Trophoblast cell (in vitro differentiated cells and primary cell): Measurements from ENCODE around the gene HERPUD2.

ENCODE experiments used
- DNase-seq, 2 donors: peaks; one replicate each; pipeline ENCODE4 v3.0.0-alpha.2; 2016
- H2AFZ ChIP-seq: 2 replicates; pipeline ENCODE4 v1.6.1; 2013; ENCODE audit warnings: low read length, moderate library complexity, mild to moderate bottlenecking; ENCODE audit not compliant: insufficient read depth, poor library complexity
- H2AK5ac ChIP-seq: 2 replicates; pipeline ENCODE4 v1.6.1; 2013; ENCODE audit warnings: mild to moderate bottlenecking, low read length
- H2BK120ac ChIP-seq: 2 replicates; pipeline ENCODE4 v1.6.1; 2013; ENCODE audit warnings: low read length, mild to moderate bottlenecking, moderate library complexity; ENCODE audit not compliant: insufficient read depth, poor library complexity
- H2BK12ac ChIP-seq: 2 replicates; pipeline ENCODE4 v1.6.1; 2013; ENCODE audit warnings: mild to moderate bottlenecking, low read length, moderate library complexity
- H2BK5ac ChIP-seq: 2 replicates; pipeline ENCODE4 v1.6.1; 2013; ENCODE audit warnings: low read length, low read depth, moderate library complexity, mild to moderate bottlenecking; ENCODE audit not compliant: poor library complexity
- H3K14ac ChIP-seq: 2 replicates; pipeline ENCODE4 v1.6.1; 2013; ENCODE audit warnings: mild to moderate bottlenecking, low read length
- H3K18ac ChIP-seq: 2 replicates; pipeline ENCODE4 v1.6.1; 2013; ENCODE audit warnings: mild to moderate bottlenecking, low read length
- H3K23ac ChIP-seq: 2 replicates; pipeline ENCODE4 v1.6.1; 2013; ENCODE audit warnings: low read length
- H3K27ac ChIP-seq: 2 replicates; pipeline ENCODE4 v1.5.1; 2013; ENCODE audit warnings: low read depth, mild to moderate bottlenecking, inconsistent platforms, low read length, moderate library complexity
- H3K27me3 ChIP-seq: 2 replicates; pipeline ENCODE4 v1.6.1; 2013; ENCODE audit warnings: inconsistent platforms, mild to moderate bottlenecking, low read length, moderate library complexity; ENCODE audit not compliant: insufficient read depth
- H3K36me3 ChIP-seq, 2 experiments: 1 replicate in 1 of 2; 2 replicates in 1 of 2; pipeline ENCODE4 v1.6.1; 2013; ENCODE audit warnings: low read length in 2 of 2, mild to moderate bottlenecking in 2 of 2, moderate library complexity in 1 of 2; ENCODE audit not compliant: insufficient read depth in 2 of 2, control insufficient read depth in 1 of 2
- H3K4ac ChIP-seq: 2 replicates; pipeline ENCODE4 v1.6.1; 2013; ENCODE audit warnings: low read depth, mild to moderate bottlenecking, low read length, moderate library complexity
- H3K4me1 ChIP-seq, 2 experiments: 1 replicate in 1 of 2; 2 replicates in 1 of 2; pipeline ENCODE4 v1.6.1; 2013; ENCODE audit warnings: low read length in 2 of 2, mild to moderate bottlenecking in 2 of 2, moderate library complexity in 1 of 2; ENCODE audit not compliant: insufficient read depth in 2 of 2, control insufficient read depth in 1 of 2
- H3K4me2 ChIP-seq: 2 replicates; pipeline ENCODE4 v1.6.1; 2013; ENCODE audit warnings: inconsistent platforms, mild to moderate bottlenecking, low read length, moderate library complexity
- H3K4me3 ChIP-seq: 2 replicates; pipeline ENCODE4 v1.5.1; 2013; ENCODE audit warnings: mild to moderate bottlenecking, low read depth, low read length, inconsistent platforms
- H3K79me1 ChIP-seq: one replicate; pipeline ENCODE4 v1.6.1; 2013; ENCODE audit warnings: low read length
- H3K79me2 ChIP-seq: 2 replicates; pipeline ENCODE4 v1.6.1; 2013; ENCODE audit warnings: low read length, mild to moderate bottlenecking; ENCODE audit not compliant: control insufficient read depth, insufficient read depth, poor library complexity
- H3K9ac ChIP-seq: 2 replicates; pipeline ENCODE4 v1.6.1; 2013; ENCODE audit warnings: mild to moderate bottlenecking, low read length
- H3K9me3 ChIP-seq: 2 replicates; pipeline ENCODE4 v1.6.1; 2013; ENCODE audit warnings: low read depth, mild to moderate bottlenecking, control low read depth, inconsistent platforms, low read length; ENCODE audit not compliant: insufficient read depth
- H4K12ac ChIP-seq: 2 replicates; pipeline ENCODE4 v1.6.1; 2013; ENCODE audit warnings: low read depth, mild to moderate bottlenecking, low read length, moderate library complexity
- H4K8ac ChIP-seq: 2 replicates; pipeline ENCODE4 v1.6.1; 2013; ENCODE audit warnings: low read depth, mild to moderate bottlenecking, low read length, moderate library complexity
- H4K91ac ChIP-seq: one replicate; pipeline ENCODE4 v1.6.1; 2013; ENCODE audit warnings: low read depth, mild to moderate bottlenecking, low read length, moderate library complexity
- WGBS: extraction: QIAGEN DNeasy Blood & Tissue Kit; methylation state at CpG from one replicate; pipeline ENCODE4 v1.1.7; 2013; ENCODE audit warnings: missing lambda C conversion rate; ENCODE audit not compliant: insufficient read length, insufficient coverage; ENCODE audit errors: extremely low coverage; 5-methylcytosine and 5-hydroxymethylcytosine counted together

Gene HERPUD2

GRCh38 chr7:35617041-35617440, 77.9 kb downstream of the HERPUD2 start:
- Histone ChIP-seq H3K9me3 (no peaks in the 10 kb centered on the region), H3K9ac (no peak overlapping the region), H3K27me3 (no peaks in the 10 kb centered on the region), H2BK5ac (no peak overlapping the region), H4K91ac (no peak overlapping the region), H4K12ac (no peak overlapping the region), H3K23ac (no peak overlapping the region), H2AK5ac (no peak overlapping the region), H3K4ac (no peak overlapping the region), H2BK120ac (no peak overlapping the region), H3K18ac (no peak overlapping the region), H3K27ac (no peak overlapping the region), H3K14ac (no peak overlapping the region), H4K8ac (no peak overlapping the region), H3K36me3 (no peaks in the 10 kb centered on the region), H2BK12ac (no peak overlapping the region), H2AFZ (no peak overlapping the region), H3K79me1 (no peaks in the 10 kb centered on the region), H3K4me1 (peaks cover 0 to 2% of the 10 kb centered on the region in 2 experiments), H3K79me2 (no peaks in the 10 kb centered on the region), H3K4me3 (no peak overlapping the region), H3K4me2 (no peak overlapping the region)
- no peak for DNase-seq
- WGBS, result no CpG with 5 or more reads among the region's 3 CpGs

- Histone ChIP-seq H3K4ac (no peak overlapping the region), H3K79me1 (no peaks in the 10 kb centered on the region), H3K36me3 (peaks cover 0 to 3% of the 10 kb centered on the region in 2 experiments), H4K8ac (no peak overlapping the region), H3K79me2 (no peaks in the 10 kb centered on the region), H2AK5ac (no peak overlapping the region), H3K9me3 (peaks cover 2% of the 10 kb centered on the region), H4K91ac (no peak overlapping the region), H3K18ac (no peak overlapping the region), H3K27me3 (no peaks in the 10 kb centered on the region), H2BK5ac (no peak overlapping the region), H3K4me3 (no peak overlapping the region), H2BK12ac (no peak overlapping the region), H3K9ac (no peak overlapping the region), H2AFZ (no peak overlapping the region), H3K23ac (no peak overlapping the region), H4K12ac (no peak overlapping the region), H3K14ac (no peak overlapping the region), H2BK120ac (no peak overlapping the region), H3K27ac (no peak overlapping the region), H3K4me2 (no peak overlapping the region), H3K4me1 (peaks cover 5 to 7% of the 10 kb centered on the region in 2 experiments)
- peak; percentile 35 to 67 for DNase-seq
- WGBS, result no CpG with 5 or more reads among the region's 2 CpGs
These were observed 81.8 kb downstream of the HERPUD2 start for GRCh38 chr7:35613150-35613549.

GRCh38 chr7:35605760-35606159, 89.2 kb downstream of the HERPUD2 start:
- no CpG with 5 or more reads among the region's 1 CpG for WGBS
- no peak overlapping the region for H3K9ac ChIP-seq
- H4K91ac ChIP-seq, result no peak overlapping the region
- no peaks in the 10 kb centered on the region for H3K79me1 ChIP-seq
- no peak overlapping the region for H3K4me2 ChIP-seq
- H3K14ac ChIP-seq, result no peak overlapping the region
- H3K27ac ChIP-seq, result no peak overlapping the region
- H3K18ac ChIP-seq, result no peak overlapping the region
- no peak overlapping the region for H4K8ac ChIP-seq
- no peak overlapping the region for H4K12ac ChIP-seq
- H2BK5ac ChIP-seq, result no peak overlapping the region
- H3K23ac ChIP-seq, result no peak overlapping the region
- H3K27me3 ChIP-seq, result no peaks in the 10 kb centered on the region
- H2AK5ac ChIP-seq, result no peak overlapping the region
- no peak overlapping the region for H3K4me3 ChIP-seq
- H3K4me1 ChIP-seq, result peaks cover 5% of the 10 kb centered on the region in 2 experiments
- H3K36me3 ChIP-seq, result peaks cover 0 to 2% of the 10 kb centered on the region in 2 experiments
- H3K4ac ChIP-seq, result no peak overlapping the region
- H2AFZ ChIP-seq, result no peak overlapping the region
- no peaks in the 10 kb centered on the region for H3K79me2 ChIP-seq
- DNase-seq, result no peak
- no peak overlapping the region for H2BK120ac ChIP-seq
- H3K9me3 ChIP-seq, result peaks cover 4% of the 10 kb centered on the region
- H2BK12ac ChIP-seq, result no peak overlapping the region

- H3K23ac ChIP-seq, result no peak overlapping the region
- H2BK120ac ChIP-seq, result no peak overlapping the region
- no peak overlapping the region for H2BK12ac ChIP-seq
- H3K79me2 ChIP-seq, result no peaks in the 10 kb centered on the region
- H3K36me3 ChIP-seq, result peaks cover 0 to 2% of the 10 kb centered on the region in 2 experiments
- H3K4me3 ChIP-seq, result no peak overlapping the region
- H3K9me3 ChIP-seq, result peaks cover 4% of the 10 kb centered on the region
- H3K18ac ChIP-seq, result no peak overlapping the region
- H3K27me3 ChIP-seq, result no peaks in the 10 kb centered on the region
- H3K4me1 ChIP-seq, result peaks cover 5% of the 10 kb centered on the region in 2 experiments
- no peak overlapping the region for H4K12ac ChIP-seq
- no peak overlapping the region for H3K9ac ChIP-seq
- no peak overlapping the region for H3K4ac ChIP-seq
- H2BK5ac ChIP-seq, result no peak overlapping the region
- no peak overlapping the region for H2AFZ ChIP-seq
- H2AK5ac ChIP-seq, result no peak overlapping the region
- H3K79me1 ChIP-seq, result no peaks in the 10 kb centered on the region
- H4K91ac ChIP-seq, result no peak overlapping the region
- no peak overlapping the region for H3K27ac ChIP-seq
- H3K14ac ChIP-seq, result no peak overlapping the region
- H3K4me2 ChIP-seq, result no peak overlapping the region
- no peak for DNase-seq
- no peak overlapping the region for H4K8ac ChIP-seq
These were observed 90.3 kb downstream of the HERPUD2 start for GRCh38 chr7:35604595-35604994.
